Stimulated activated CD4-positive, alpha-beta T cell treated with anti-CD3 and anti-CD28 coated beads, Interleukin-12 subunit alpha, Interleukin-12 subunit beta, amount 100 ng/mL, for 4 hours (primary cell): ENCODE results near the gene ANKLE1.
A peak's percentile ranks its signal among the peaks of the same experiment; 100 is the strongest.

Experiments used
- DNase-seq: peaks from one replicate; pipeline ENCODE4 v3.0.0-alpha.2; 2020

The ANKLE1 gene

GRCh38 chr19:17281391-17282304 is at the start of gene ANKLE1:
Gene ANKLE1, plus strand, starts transcription at chr19:17281901. Its CDS starts 20 bp downstream, at chr19:17281921.
- peak; percentile 49 for DNase-seq

DNA sequence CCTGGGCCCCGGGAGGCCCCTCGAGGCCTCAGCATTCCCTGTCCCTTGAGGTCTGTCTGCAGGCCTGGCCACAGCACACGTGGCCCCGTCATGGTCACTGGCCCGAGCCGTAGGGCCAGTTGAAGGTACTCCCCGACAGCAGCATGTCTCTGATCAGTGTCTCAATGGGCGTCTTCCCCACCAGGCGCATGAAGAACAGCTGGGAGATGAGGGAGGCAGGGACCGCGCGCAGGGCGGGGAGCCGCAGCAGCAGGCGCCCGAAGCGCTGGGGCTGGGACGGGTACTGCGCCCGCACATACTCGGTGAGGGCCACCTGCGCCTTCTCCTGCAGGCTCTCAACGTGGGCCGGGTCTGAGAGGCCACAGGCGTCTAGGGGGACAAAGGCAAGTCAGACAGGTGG is 49.4 kb upstream of the ANKLE1 start:
- DNase-seq = no peak

- peak; percentile 62 for DNase-seq
These were observed 46.8 kb upstream of the ANKLE1 start for GRCh38 chr19:17234911-17235299.

DNA sequence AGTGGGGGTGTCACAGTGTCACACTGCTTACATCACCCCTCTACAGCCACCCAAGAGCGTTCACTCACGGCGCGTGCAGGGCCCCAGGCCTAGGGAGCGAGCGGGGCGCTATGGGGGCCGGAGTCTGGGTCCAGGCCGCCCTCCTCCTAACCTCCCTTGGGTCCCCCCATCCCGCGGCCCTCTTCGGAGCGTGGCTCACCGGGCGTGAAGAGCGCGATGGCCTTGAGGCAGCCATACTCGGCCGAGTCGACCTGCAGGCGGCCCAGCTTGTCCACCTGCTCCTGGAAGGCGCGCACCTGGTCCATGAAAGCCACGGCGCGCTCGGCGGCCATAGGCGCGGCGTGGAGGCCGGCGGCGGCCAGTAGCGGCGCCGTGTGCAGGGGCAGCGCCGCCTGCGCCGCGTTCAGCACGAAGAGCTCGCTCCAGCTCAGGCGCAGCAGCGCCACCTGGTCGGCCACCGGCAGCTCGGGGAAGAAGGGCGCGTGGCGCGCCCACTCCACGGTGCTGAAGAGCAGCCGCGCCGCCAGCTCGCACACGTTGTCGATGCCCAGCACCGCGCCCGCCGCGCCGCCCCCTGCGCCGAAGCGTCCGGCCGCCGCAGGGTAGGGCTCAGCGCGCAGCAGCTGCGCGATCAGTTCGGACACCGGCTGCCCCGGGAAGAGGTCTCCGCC is 46.3 kb upstream of the ANKLE1 start:
- DNase-seq = peak; percentile 68

DNA sequence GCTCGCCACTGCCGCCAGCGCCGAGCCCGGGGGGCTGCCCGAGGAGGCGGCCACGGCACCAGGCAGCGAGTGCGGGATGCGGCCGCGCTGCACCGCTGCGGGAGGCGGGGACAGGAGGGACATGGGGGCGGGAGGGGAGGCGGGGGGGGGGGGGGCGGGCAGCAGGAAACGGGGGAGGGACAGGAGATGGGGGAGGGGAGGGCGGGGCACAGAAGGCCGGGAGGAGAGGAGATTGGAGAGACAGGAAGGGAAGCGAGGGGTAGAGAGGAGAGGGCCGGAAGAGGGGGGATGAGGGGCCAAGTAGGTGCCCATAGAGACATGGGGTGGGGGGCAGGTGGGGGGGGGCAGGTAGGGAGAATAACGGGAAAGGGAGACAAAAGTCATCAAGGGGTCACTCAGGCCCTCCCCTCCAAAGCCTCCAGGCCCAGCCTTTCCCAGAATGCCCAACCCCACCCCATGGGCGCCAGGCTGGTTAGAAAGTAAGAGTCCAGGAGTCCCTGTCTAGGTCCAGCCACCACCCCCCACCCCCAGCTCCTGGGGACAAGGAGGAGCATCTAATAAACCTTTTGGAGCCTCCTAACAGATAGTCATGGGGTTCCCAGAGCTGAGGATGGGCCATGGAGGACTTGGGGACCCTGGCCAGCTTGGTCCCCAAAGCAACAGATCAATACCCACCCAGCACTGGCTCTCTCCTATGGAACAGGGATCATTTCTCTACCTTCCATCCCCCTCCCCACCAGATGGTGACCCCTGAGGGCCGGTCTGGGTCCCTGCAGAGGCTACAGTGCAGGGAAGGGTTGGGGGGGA is 45.5 kb upstream of the ANKLE1 start:
- DNase-seq = no peak

GRCh38 chr19:17236811-17237543 is 44.7 kb upstream of the ANKLE1 start:
- DNase-seq = no peak

GRCh38 chr19:17237747-17238706 is 43.7 kb upstream of the ANKLE1 start:
- no peak for DNase-seq

DNA sequence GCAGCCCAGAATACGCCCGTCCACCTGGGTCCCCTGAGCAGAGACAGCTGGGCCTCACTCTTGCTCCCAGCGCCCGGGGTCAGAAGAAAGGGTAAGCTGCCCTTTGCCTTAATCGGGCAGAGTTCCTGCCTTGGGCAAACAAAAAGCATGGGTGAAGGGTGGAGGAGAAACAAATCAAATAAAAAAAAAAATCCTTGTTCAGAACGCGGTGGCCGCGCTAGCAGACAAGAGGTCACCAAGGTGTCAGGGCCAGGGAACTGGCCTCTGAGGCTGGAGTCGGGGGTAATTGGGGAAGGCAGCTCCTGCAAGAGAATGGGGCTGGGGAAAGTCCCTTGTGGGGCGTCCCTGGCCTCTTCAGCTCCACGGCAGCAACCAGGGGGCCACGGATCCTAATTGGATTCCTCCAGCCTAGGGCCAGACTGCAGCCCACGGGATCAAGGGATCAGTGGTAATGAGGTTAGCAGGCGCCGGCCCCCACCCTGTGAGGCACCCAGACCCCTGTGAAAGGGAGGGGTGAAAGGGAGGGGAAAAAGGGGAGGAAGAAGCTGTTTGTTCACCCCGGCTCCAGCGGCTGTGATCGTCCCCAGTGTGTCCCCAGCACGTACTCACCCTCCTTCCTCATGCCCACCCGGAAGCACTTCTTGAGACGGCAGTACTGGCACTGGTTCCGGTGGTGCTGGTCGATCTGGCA is 41.5 kb upstream of the ANKLE1 start:
- no peak for DNase-seq

GRCh38 chr19:17240826-17241399 is 40.8 kb upstream of the ANKLE1 start:
- no peak for DNase-seq

DNA sequence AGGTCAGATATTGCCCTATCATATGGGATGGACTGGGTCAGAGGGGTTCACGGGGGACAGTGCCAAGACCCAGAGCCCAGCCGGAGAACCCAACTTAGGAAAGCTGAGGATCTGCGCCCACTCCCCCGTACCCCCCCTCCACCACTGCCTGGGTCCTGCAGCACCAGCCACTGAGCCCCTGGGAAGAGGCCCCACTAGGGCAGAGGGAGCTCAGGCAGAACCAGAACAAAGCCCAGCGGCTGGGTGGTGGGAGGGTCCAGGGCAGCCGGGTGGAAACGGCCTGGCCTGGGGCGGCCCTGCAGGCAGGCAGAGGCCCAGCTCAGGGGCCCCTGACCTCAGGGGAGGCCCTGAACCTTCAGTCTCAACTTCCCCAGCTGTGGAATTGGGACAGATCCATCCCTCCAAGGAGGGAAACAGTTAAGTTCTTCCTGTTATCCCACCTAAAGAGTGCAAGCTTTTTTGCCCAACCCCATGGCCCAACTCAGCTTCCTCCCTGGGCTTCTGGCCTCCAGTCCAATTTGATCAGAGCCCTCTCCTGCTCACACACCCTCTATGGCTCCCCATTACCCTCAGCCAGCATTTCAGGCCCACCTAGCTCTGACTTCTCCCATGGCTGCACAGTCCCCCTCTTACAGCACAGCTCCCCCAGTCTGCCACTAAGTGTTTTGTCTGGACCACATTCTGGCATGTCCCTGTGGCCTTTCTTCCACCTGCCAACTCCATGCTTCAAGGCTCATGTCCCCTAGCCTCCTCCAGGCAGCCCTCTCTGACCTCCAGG is 39.1 kb upstream of the ANKLE1 start:
- DNase-seq = no peak

DNA sequence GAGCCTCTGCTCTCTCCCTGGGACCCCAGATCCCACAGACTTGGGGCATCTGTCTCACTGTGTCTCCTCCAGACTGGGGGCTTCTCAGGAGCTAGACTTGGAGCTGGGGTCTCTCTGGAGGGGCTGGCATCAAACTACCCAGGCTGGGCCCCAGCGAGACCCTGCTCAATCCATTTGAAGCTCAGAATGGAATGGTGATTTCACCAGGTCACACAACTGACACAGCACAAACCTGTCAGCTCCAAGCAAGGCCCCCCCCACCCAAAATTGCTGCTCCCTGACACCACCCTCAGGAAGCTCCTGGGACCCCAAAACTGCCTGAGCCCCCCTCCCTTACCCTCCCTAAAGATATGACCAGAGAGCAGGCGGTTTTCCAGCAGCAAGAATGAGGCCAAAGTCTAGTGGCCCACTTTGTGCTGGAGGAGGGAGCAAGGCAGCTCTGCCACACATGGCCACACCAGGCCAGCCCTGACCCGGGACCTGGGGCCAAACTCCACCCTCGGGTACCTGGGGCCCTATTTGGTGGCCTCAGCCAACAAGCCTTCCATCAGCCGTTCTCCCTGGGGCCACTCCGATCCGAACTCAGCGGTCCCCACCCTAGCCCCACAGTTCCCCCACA is 38.4 kb upstream of the ANKLE1 start:
- DNase-seq = no peak

- DNase-seq = no peak
These were observed 37.7 kb upstream of the ANKLE1 start for GRCh38 chr19:17243830-17244617.

DNA sequence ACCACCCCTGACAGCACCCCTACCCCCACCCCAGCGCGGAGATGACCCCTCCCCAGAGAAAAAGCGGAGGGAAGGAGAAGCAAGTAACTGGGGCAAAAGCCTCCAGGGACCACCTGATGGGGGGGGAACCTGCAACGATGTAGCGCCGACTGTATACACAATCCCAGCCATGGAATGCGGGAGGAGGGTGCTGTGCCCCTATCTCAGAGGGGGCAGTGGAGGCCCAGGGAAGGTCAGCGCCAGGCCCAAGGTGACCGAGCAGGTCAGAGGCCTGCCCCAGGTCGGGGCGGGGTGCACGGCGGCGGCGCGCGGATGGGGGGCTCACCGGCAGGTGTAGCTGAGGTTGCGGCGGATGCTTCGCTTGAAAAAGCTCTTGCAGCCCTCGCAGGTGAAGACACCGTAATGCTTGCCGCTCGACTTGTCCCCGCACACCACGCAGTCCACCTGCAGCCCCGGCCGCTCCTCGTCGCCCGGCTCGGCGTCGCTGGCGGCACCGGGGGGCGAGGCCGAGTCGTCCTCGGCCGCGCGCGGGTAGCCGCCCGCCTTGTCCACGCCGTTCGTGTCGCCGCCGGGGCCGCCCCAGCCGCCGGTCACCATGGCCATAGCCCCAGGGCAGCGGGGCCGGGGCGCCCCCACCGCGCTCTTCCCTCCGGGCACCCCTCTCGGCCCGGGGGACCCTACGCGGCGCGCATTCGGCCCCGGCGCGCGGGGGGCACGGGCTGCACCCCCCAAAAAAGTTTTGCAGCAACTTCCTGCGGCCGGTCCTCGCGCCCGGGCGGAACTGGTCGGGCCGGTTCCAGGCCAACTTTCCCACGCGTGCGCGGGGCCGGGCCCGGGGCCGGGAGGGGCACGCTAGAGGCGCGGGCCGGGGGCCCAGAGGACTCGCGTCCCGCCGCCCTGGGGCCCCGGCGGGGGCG is 36.8 kb upstream of the ANKLE1 start:
- no peak for DNase-seq

GRCh38 chr19:17245535-17245984 is 36.1 kb upstream of the ANKLE1 start, which contains the start of gene NR2F6:
Gene NR2F6, minus strand, starts transcription at chr19:17245919. Its CDS starts 699 bp downstream, at chr19:17245220.
- no peak for DNase-seq

DNA sequence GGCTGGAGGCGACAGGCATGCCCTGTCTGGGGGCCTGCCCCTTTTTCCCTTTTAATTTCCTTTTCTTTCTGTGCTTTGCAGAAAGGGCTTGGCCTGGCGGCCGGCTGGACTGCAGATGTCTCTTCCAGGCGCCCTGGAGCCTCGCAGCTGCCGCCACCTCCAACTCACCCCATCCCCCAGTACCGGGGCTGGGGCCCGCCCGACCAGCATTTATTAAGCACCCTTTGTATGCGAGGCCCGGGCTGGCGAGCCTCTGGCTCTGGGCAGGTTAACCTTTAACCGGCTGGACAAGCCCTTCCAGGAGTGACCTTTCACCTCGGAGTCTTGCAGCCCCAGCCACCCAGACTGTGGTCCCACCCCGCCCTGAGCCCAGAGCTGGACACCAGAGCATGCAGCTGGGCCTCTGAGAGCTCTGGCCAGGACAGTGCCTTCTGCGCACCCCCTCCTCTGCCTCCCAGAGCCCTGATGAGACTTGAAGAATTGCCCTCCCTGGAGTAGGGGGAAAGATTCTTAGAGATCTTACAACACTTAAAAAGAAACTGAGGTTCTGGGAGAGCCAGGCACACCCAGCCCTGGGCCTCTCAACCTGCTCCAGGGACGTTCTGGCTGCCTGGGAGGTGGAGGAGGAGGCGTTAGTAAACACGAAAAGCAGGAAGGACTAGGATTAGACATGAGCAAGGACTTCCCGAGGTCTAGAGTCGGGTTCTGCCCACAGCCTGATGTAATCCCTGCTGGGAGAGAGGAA is 34.8 kb upstream of the ANKLE1 start:
- DNase-seq = no peak
